ENCODE data around the gene ZFAND6.
"Not testable (repeated sequence)": the region's sequence is repeated elsewhere in the genome, so short reads cannot be mapped to it uniquely, and the experiment has no call there.

Gene ZFAND6

GRCh38 chr15:80152180-80152895, 92.9 kb downstream of the ZFAND6 start:
- H3K9ac ChIP-seq (ENCODE audit: low read depth, low read length): peak overlapping the region; percentile 81
- peak overlapping the region; percentile 93 for H3K4me2 ChIP-seq (ENCODE audit: low read length)
- no peaks in the 10 kb centered on the region for H3K36me3 ChIP-seq (ENCODE audit: insufficient read depth, low read length)
- H3K27me3 ChIP-seq (ENCODE audit: control insufficient read depth, insufficient read depth, low read length): no peaks in the 10 kb centered on the region
- no peaks in the 10 kb centered on the region for H3K9me3 ChIP-seq (replicated peaks; ENCODE audit: low read length)
- H3K4me1 ChIP-seq (ENCODE audit: control insufficient read depth, insufficient read depth, low read length): peaks cover 17% of the 10 kb centered on the region
- peak overlapping the region; percentile 89 for H3K4me3 ChIP-seq (ENCODE audit: low read length)

- Histone ChIP-seq H3K4me2 (ENCODE audit: low read length) (peak within 1 kb of the TSS; percentile 93), H3K9me3 (replicated peaks; ENCODE audit: low read length) (no peaks in the 10 kb centered on the region), H3K4me1 (ENCODE audit: control insufficient read depth, insufficient read depth, low read length) (peaks cover 17% of the 10 kb centered on the region), H3K9ac (ENCODE audit: low read depth, low read length) (peak within 1 kb of the TSS; percentile 81), H3K27me3 (ENCODE audit: control insufficient read depth, insufficient read depth, low read length) (no peaks in the 10 kb centered on the region), H3K36me3 (ENCODE audit: insufficient read depth, low read length) (no peaks in the 10 kb centered on the region), H3K4me3 (ENCODE audit: low read length) (peak within 1 kb of the TSS; percentile 89)
Measured at GRCh38 chr15:80152896-80153876, 93.7 kb downstream of the ZFAND6 start, which contains the start of gene FAH. Gene FAH (plus strand): TSS chr15:80152999. CDS start chr15:80153055, 56 bp downstream.

GRCh38 chr15:80153900-80154299, 94.4 kb downstream of the ZFAND6 start:
- Histone ChIP-seq H3K9me3 (replicated peaks; ENCODE audit: low read length) (no peaks in the 10 kb centered on the region), H3K36me3 (ENCODE audit: insufficient read depth, low read length) (no peaks in the 10 kb centered on the region), H3K4me1 (ENCODE audit: control insufficient read depth, insufficient read depth, low read length) (peaks cover 17% of the 10 kb centered on the region), H3K4me3 (ENCODE audit: low read length) (peak overlapping the region; percentile 89), H3K9ac (ENCODE audit: low read depth, low read length) (peak overlapping the region; percentile 81), H3K27me3 (ENCODE audit: control insufficient read depth, insufficient read depth, low read length) (no peaks in the 10 kb centered on the region), H3K4me2 (ENCODE audit: low read length) (peak overlapping the region; percentile 93)

GRCh38 chr15:80154336-80154735, 94.9 kb downstream of the ZFAND6 start:
- no peaks in the 10 kb centered on the region for H3K9me3 ChIP-seq (replicated peaks; ENCODE audit: low read length)
- H3K4me3 ChIP-seq (ENCODE audit: low read length): no peak overlapping the region
- H3K36me3 ChIP-seq (ENCODE audit: insufficient read depth, low read length): no peaks in the 10 kb centered on the region
- H3K4me1 ChIP-seq (ENCODE audit: control insufficient read depth, insufficient read depth, low read length): peaks cover 17% of the 10 kb centered on the region
- H3K27me3 ChIP-seq (ENCODE audit: control insufficient read depth, insufficient read depth, low read length): no peaks in the 10 kb centered on the region
- H3K9ac ChIP-seq (ENCODE audit: low read depth, low read length): no peak overlapping the region
- H3K4me2 ChIP-seq (ENCODE audit: low read length): peak overlapping the region; percentile 93

GRCh38 chr15:80155001-80155377, 95.5 kb downstream of the ZFAND6 start:
- Histone ChIP-seq H3K9me3 (replicated peaks; ENCODE audit: low read length) (no peaks in the 10 kb centered on the region), H3K36me3 (ENCODE audit: insufficient read depth, low read length) (peaks cover 6% of the 10 kb centered on the region), H3K4me3 (ENCODE audit: low read length) (no peak overlapping the region), H3K4me2 (ENCODE audit: low read length) (no peak overlapping the region), H3K4me1 (ENCODE audit: control insufficient read depth, insufficient read depth, low read length) (peaks cover 20% of the 10 kb centered on the region), H3K27me3 (ENCODE audit: control insufficient read depth, insufficient read depth, low read length) (no peaks in the 10 kb centered on the region), H3K9ac (ENCODE audit: low read depth, low read length) (no peak overlapping the region)

GRCh38 chr15:80155378-80156175, 96.1 kb downstream of the ZFAND6 start:
- not testable (repeated sequence) for H3K9me3 ChIP-seq (replicated peaks; ENCODE audit: low read length); H3K27me3 ChIP-seq (ENCODE audit: control insufficient read depth, insufficient read depth, low read length); H3K9ac ChIP-seq (ENCODE audit: low read depth, low read length); H3K4me2 ChIP-seq (ENCODE audit: low read length); H3K4me3 ChIP-seq (ENCODE audit: low read length)
- Histone ChIP-seq H3K4me1 (ENCODE audit: control insufficient read depth, insufficient read depth, low read length) (peaks cover 26% of the 10 kb centered on the region), H3K36me3 (ENCODE audit: insufficient read depth, low read length) (peaks cover 10% of the 10 kb centered on the region)

GRCh38 chr15:80156176-80156720, 96.8 kb downstream of the ZFAND6 start:
- Histone ChIP-seq H3K36me3 (ENCODE audit: insufficient read depth, low read length) (peaks cover 15% of the 10 kb centered on the region), H3K9ac (ENCODE audit: low read depth, low read length) (no peak overlapping the region), H3K4me3 (ENCODE audit: low read length) (no peak overlapping the region), H3K27me3 (ENCODE audit: control insufficient read depth, insufficient read depth, low read length) (no peaks in the 10 kb centered on the region), H3K4me1 (ENCODE audit: control insufficient read depth, insufficient read depth, low read length) (peaks cover 32% of the 10 kb centered on the region), H3K4me2 (ENCODE audit: low read length) (no peak overlapping the region), H3K9me3 (replicated peaks; ENCODE audit: low read length) (no peaks in the 10 kb centered on the region)

- Histone ChIP-seq H3K4me1 (ENCODE audit: control insufficient read depth, insufficient read depth, low read length) (peaks cover 28% of the 10 kb centered on the region), H3K9ac (ENCODE audit: low read depth, low read length) (no peak overlapping the region), H3K27me3 (ENCODE audit: control insufficient read depth, insufficient read depth, low read length) (no peaks in the 10 kb centered on the region), H3K36me3 (ENCODE audit: insufficient read depth, low read length) (peaks cover 18% of the 10 kb centered on the region), H3K4me3 (ENCODE audit: low read length) (no peak overlapping the region), H3K9me3 (replicated peaks; ENCODE audit: low read length) (no peaks in the 10 kb centered on the region), H3K4me2 (ENCODE audit: low read length) (no peak overlapping the region)
Measured at GRCh38 chr15:80157215-80157614, 97.7 kb downstream of the ZFAND6 start.

- H3K27me3 ChIP-seq (ENCODE audit: control insufficient read depth, insufficient read depth, low read length): no peaks in the 10 kb centered on the region
- H3K4me2 ChIP-seq (ENCODE audit: low read length): no peak overlapping the region
- peaks cover 23% of the 10 kb centered on the region for H3K36me3 ChIP-seq (ENCODE audit: insufficient read depth, low read length)
- H3K4me3 ChIP-seq (ENCODE audit: low read length): no peak overlapping the region
- H3K9me3 ChIP-seq (replicated peaks; ENCODE audit: low read length): no peaks in the 10 kb centered on the region
- H3K4me1 ChIP-seq (ENCODE audit: control insufficient read depth, insufficient read depth, low read length): peaks cover 16% of the 10 kb centered on the region
- H3K9ac ChIP-seq (ENCODE audit: low read depth, low read length): no peak overlapping the region
Measured at GRCh38 chr15:80159301-80159700, 99.8 kb downstream of the ZFAND6 start.

GRCh38 chr15:80159811-80160569, 100.5 kb downstream of the ZFAND6 start:
- Histone ChIP-seq H3K4me3 (ENCODE audit: low read length) (no peak overlapping the region), H3K9me3 (replicated peaks; ENCODE audit: low read length) (no peaks in the 10 kb centered on the region), H3K27me3 (ENCODE audit: control insufficient read depth, insufficient read depth, low read length) (no peaks in the 10 kb centered on the region), H3K4me1 (ENCODE audit: control insufficient read depth, insufficient read depth, low read length) (peaks cover 15% of the 10 kb centered on the region), H3K9ac (ENCODE audit: low read depth, low read length) (no peak overlapping the region), H3K4me2 (ENCODE audit: low read length) (peak overlapping the region; percentile 37), H3K36me3 (ENCODE audit: insufficient read depth, low read length) (peaks cover 23% of the 10 kb centered on the region)
